ENCODE data around the gene CFTR.

DNA sequence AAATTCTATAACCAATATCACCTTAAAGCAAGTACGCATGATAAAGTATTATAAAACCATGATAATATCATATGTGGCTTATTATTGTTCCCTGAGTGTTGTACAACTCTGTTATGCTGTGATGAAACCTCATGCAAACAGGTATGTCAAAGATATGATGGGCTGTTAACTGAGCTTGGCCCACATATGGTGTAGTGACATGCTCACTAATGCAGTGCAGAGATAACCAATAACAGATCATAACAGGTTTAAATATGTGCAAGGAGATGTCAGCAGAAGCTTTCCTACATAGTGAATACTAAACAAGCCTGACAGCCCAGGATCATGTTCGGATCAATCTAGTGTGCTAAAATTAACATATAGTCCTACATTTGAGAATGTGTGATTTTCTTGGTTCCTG is 9.6 kb downstream of the CFTR start:
- TF ChIP-seq CTCF (IDR thresholded peaks at IDR 0.05) (no peak), EP300 (IDR thresholded peaks at IDR 0.05) (no peak)
